Measurements from ENCODE around the gene THADA. TPM values are rescaled to one million over a fixed set of nuclear protein-coding genes. Genes with fewer than 3 reads are reported as not detected.

The THADA gene
- total RNA-seq, 1 donor = 39.4 TPM

- Histone ChIP-seq H3K4me2 (ENCODE audit: insufficient read depth, low read length) (no peak overlapping the region), H4K20me1 (ENCODE audit: insufficient read depth, low read length) (no peaks in the 10 kb centered on the region), H3K27ac (ENCODE audit: low read depth, low read length) (no peak overlapping the region), H3K27me3 (ENCODE audit: insufficient read depth, low read length) (no peaks in the 10 kb centered on the region), H3K4me1 (ENCODE audit: insufficient read depth, low read length) (peaks cover 9% of the 10 kb centered on the region), H3K9me3 (ENCODE audit: low read depth, low read length) (no peaks in the 10 kb centered on the region), H3K36me3 (ENCODE audit: insufficient read depth, low read length) (peaks cover 48% of the 10 kb centered on the region), H2AFZ (ENCODE audit: low read length) (no peak overlapping the region), H3K79me2 (ENCODE audit: insufficient read depth, low read length) (no peaks in the 10 kb centered on the region), H3K4me3 (ENCODE audit: insufficient read depth, low read length) (no peak overlapping the region)
- TF ChIP-seq CTCF (IDR thresholded peaks at IDR 0.05; ENCODE audit: extremely low read depth, low read depth, low read length) = no peak
- no peak for DNase-seq (ENCODE audit: insufficient read length, low spot score, missing footprints)
Measured at GRCh38 chr2:43569921-43570320, 25.9 kb downstream of the THADA start.

GRCh38 chr2:43568228-43568627, 27.6 kb downstream of the THADA start:
- no peak for DNase-seq (ENCODE audit: insufficient read length, low spot score, missing footprints)
- Histone ChIP-seq H3K36me3 (ENCODE audit: insufficient read depth, low read length) (peaks cover 46% of the 10 kb centered on the region), H3K79me2 (ENCODE audit: insufficient read depth, low read length) (no peaks in the 10 kb centered on the region), H3K4me1 (ENCODE audit: insufficient read depth, low read length) (peaks cover 9% of the 10 kb centered on the region), H3K4me2 (ENCODE audit: insufficient read depth, low read length) (no peak overlapping the region), H2AFZ (ENCODE audit: low read length) (no peak overlapping the region), H3K27ac (ENCODE audit: low read depth, low read length) (no peak overlapping the region), H3K9me3 (ENCODE audit: low read depth, low read length) (no peaks in the 10 kb centered on the region), H4K20me1 (ENCODE audit: insufficient read depth, low read length) (no peaks in the 10 kb centered on the region), H3K27me3 (ENCODE audit: insufficient read depth, low read length) (no peaks in the 10 kb centered on the region), H3K4me3 (ENCODE audit: insufficient read depth, low read length) (no peak overlapping the region)
- TF ChIP-seq CTCF (IDR thresholded peaks at IDR 0.05; ENCODE audit: extremely low read depth, low read depth, low read length) = no peak

- Histone ChIP-seq H4K20me1 (ENCODE audit: insufficient read depth, low read length) (no peaks in the 10 kb centered on the region), H3K4me3 (ENCODE audit: insufficient read depth, low read length) (no peak overlapping the region), H3K4me1 (ENCODE audit: insufficient read depth, low read length) (peaks cover 9% of the 10 kb centered on the region)
Measured at GRCh38 chr2:43566461-43566729, 29.4 kb downstream of the THADA start.

GRCh38 chr2:43563679-43564078, 32.2 kb downstream of the THADA start:
- no peak for DNase-seq (ENCODE audit: insufficient read length, low spot score, missing footprints)
- Histone ChIP-seq H4K20me1 (ENCODE audit: insufficient read depth, low read length) (no peaks in the 10 kb centered on the region), H3K27ac (ENCODE audit: low read depth, low read length) (no peak overlapping the region), H3K4me2 (ENCODE audit: insufficient read depth, low read length) (no peak overlapping the region), H3K4me1 (ENCODE audit: insufficient read depth, low read length) (peaks cover 9% of the 10 kb centered on the region), H3K36me3 (ENCODE audit: insufficient read depth, low read length) (peaks cover 41% of the 10 kb centered on the region), H3K79me2 (ENCODE audit: insufficient read depth, low read length) (no peaks in the 10 kb centered on the region), H3K4me3 (ENCODE audit: insufficient read depth, low read length) (no peak overlapping the region), H2AFZ (ENCODE audit: low read length) (no peak overlapping the region), H3K27me3 (ENCODE audit: insufficient read depth, low read length) (no peaks in the 10 kb centered on the region), H3K9me3 (ENCODE audit: low read depth, low read length) (no peaks in the 10 kb centered on the region)
- TF ChIP-seq CTCF (IDR thresholded peaks at IDR 0.05; ENCODE audit: extremely low read depth, low read depth, low read length) = no peak

More at GRCh38 chr2:43566461-43566729, 29.4 kb downstream of the THADA start:
- Histone ChIP-seq H2AFZ (ENCODE audit: low read length) (no peak overlapping the region), H3K4me2 (ENCODE audit: insufficient read depth, low read length) (no peak overlapping the region), H3K36me3 (ENCODE audit: insufficient read depth, low read length) (peaks cover 42% of the 10 kb centered on the region), H3K27me3 (ENCODE audit: insufficient read depth, low read length) (no peaks in the 10 kb centered on the region), H3K79me2 (ENCODE audit: insufficient read depth, low read length) (no peaks in the 10 kb centered on the region), H3K27ac (ENCODE audit: low read depth, low read length) (no peak overlapping the region), H3K9me3 (ENCODE audit: low read depth, low read length) (no peaks in the 10 kb centered on the region)
- no peak for TF ChIP-seq CTCF (IDR thresholded peaks at IDR 0.05; ENCODE audit: extremely low read depth, low read depth, low read length)
- DNase-seq (ENCODE audit: insufficient read length, low spot score, missing footprints) = no peak

Data from osteoblast (primary cell).